B cell (primary cell): ENCODE results near the gene CCL19. TPM values are rescaled to one million over a fixed set of nuclear protein-coding genes. Genes with fewer than 3 reads are reported as not detected.

Experiments used
- ATAC-seq: fragments of 200-7000 bp; cut with Tn5 transposase; one replicate; pipeline ENCODE4 v1.10.0; 2021; ENCODE audit warnings: low read depth, mild to moderate bottlenecking, moderate number of reproducible peaks, moderate library complexity
- CTCF ChIA-PET: fragments of 350-600 bp; sonication (Branson Sonifier 250); formaldehyde crosslinking; loops from one replicate; lab custom pipeline; 2021; ENCODE audit warnings: antibody characterized with exemption, inconsistent platforms; lab: Charles Lee
- POLR2A ChIA-PET: fragments of 350-600 bp; sonication (Branson Sonifier 250); formaldehyde crosslinking; loops from one replicate; lab custom pipeline; 2021; ENCODE audit warnings: antibody characterized with exemption; lab: Charles Lee
- DNase-seq: peaks from one replicate; pipeline ENCODE4 v3.0.0; 2013
- H2AFZ ChIP-seq: 2 replicates; pipeline ENCODE4 v1.6.1; 2012; ENCODE audit warnings: mild to moderate bottlenecking, low read depth, low read length; ENCODE audit not compliant: insufficient read depth, poor library complexity, severe bottlenecking
- H3K27ac ChIP-seq, 2 donors: 1 replicate in 1 of 2; 2 replicates in 1 of 2; pipeline ENCODE4 v1.5.1; 2012 to 2013; ENCODE audit warnings: low read length in 2 of 2, mild to moderate bottlenecking in 2 of 2, moderate library complexity in 1 of 2
- H3K27me3 ChIP-seq, 4 experiments: fragments of 200-600 bp in 1 of 4; sonication (generic) in 1 of 4; replicated peaks in 1 of 4; 1 replicate in 2 of 4; 2 replicates in 2 of 4; pipeline versions ENCODE4 v1.6.1 to v1.7.0; 2013 to 2016; ENCODE audit warnings: low read length in 3 of 4, mild to moderate bottlenecking in 2 of 4, mixed read lengths in 1 of 4, moderate library complexity in 1 of 4; ENCODE audit not compliant: insufficient read depth in 4 of 4, control insufficient read depth in 3 of 4; ENCODE audit errors: control extremely low read depth in 1 of 4
- H3K36me3 ChIP-seq, 2 experiments: replicated peaks in 1 of 2; 1 replicate in 1 of 2; 2 replicates in 1 of 2; pipeline versions ENCODE4 v1.6.1 to v1.7.1; 2013; ENCODE audit warnings: low read length in 1 of 2; ENCODE audit not compliant: insufficient read depth in 2 of 2, control insufficient read depth in 1 of 2; ENCODE audit errors: control extremely low read depth in 1 of 2, extremely low read depth in 1 of 2
- H3K4me1 ChIP-seq, 2 donors: fragments of 200-600 bp in 1 of 2; sonication (generic) in 1 of 2; 1 replicate in 1 of 2; 2 replicates in 1 of 2; pipeline versions ENCODE4 v1.5.1 to v1.6.1; 2013 to 2017; ENCODE audit warnings: low read length in 2 of 2; ENCODE audit not compliant: control insufficient read depth in 2 of 2, insufficient read depth in 2 of 2
- H3K4me2 ChIP-seq: replicated peaks from 2 replicates; pipeline ENCODE3; 2012; ENCODE audit warnings: mild to moderate bottlenecking, low read depth, low read length; ENCODE audit not compliant: poor library complexity, severe bottlenecking
- H3K4me3 ChIP-seq, 5 experiments: fragments of 200-600 bp in 1 of 5; sonication (generic) in 1 of 5; 1 replicate in 3 of 5; 2 replicates in 2 of 5; pipeline versions ENCODE4 v1.5.1 to v1.7.0; 2011 to 2016; ENCODE audit warnings: low read length in 4 of 5, mild to moderate bottlenecking in 4 of 5, low read depth in 2 of 5, control low read depth in 1 of 5, moderate library complexity in 1 of 5; ENCODE audit not compliant: insufficient read depth in 1 of 5; ENCODE audit errors: control extremely low read depth in 1 of 5, extremely low read depth in 1 of 5
- H3K79me2 ChIP-seq: fragments of 200-600 bp; sonication (generic); one replicate; pipeline ENCODE4 v1.6.0; 2016; ENCODE audit warnings: low read length; ENCODE audit not compliant: control insufficient read depth, insufficient read depth
- H3K9ac ChIP-seq: fragments of 200-600 bp; sonication (generic); 2 replicates; pipeline ENCODE4 v1.6.1; 2017; ENCODE audit warnings: mild to moderate bottlenecking, low read length, moderate library complexity
- H3K9me3 ChIP-seq, 3 donors: one replicate each; pipeline versions ENCODE4 v1.6.1 to v1.7.1; 2013; ENCODE audit warnings: low read length in 2 of 3; ENCODE audit not compliant: control insufficient read depth in 2 of 3, insufficient read depth in 1 of 3; ENCODE audit errors: control extremely low read depth in 1 of 3
- H4K20me1 ChIP-seq: 2 replicates; pipeline ENCODE4 v1.6.0; 2012; ENCODE audit warnings: mild to moderate bottlenecking, low read length; ENCODE audit not compliant: insufficient read depth, control insufficient read depth, poor library complexity, severe bottlenecking
- H3K27ac Mint-ChIP-seq: one replicate; pipeline ENCODE4 v1.8.0; 2021; ENCODE audit warnings: mixed read lengths
- H3K27me3 Mint-ChIP-seq: one replicate; pipeline ENCODE4 v1.8.0; 2021; ENCODE audit warnings: mixed read lengths
- H3K4me1 Mint-ChIP-seq: one replicate; pipeline ENCODE4 v1.8.0; 2021; ENCODE audit warnings: mixed read lengths
- H3K4me3 Mint-ChIP-seq: one replicate; pipeline ENCODE4 v1.8.0; 2021; ENCODE audit warnings: mixed read lengths
- H3K9me3 Mint-ChIP-seq: one replicate; pipeline ENCODE4 v1.8.0; 2022; ENCODE audit warnings: mixed read lengths; ENCODE audit not compliant: insufficient read depth
- WGBS: methylation state at CpG from one replicate; pipeline ENCODE4 v1.1.5; 2013; ENCODE audit warnings: missing lambda C conversion rate; ENCODE audit not compliant: insufficient coverage; 5-methylcytosine and 5-hydroxymethylcytosine counted together
- intact Hi-C: fragments of 100-400 bp; cut with micrococcal nuclease; formaldehyde crosslinking; loops from one replicate; pipeline ENCODE4 v1.10.0; 2022
- polyA plus RNA-seq: library from polyadenylated mRNA; depleted of rRNA; stranded (reverse); fragments of >200 nt; gene quantifications from 2 replicates; pipeline ENCODE4 v1.2.3, GENCODE V29; 2012
- total RNA-seq, 2 donors: library from RNA; stranded (reverse); fragments of 120-200 nt in 1 of 2; gene quantifications; 1 replicate in 1 of 2; 2 replicates in 1 of 2; pipeline versions ENCODE4 v1.2.3 to v1.2.4, GENCODE V29; 2013 to 2022
- TF ChIP-seq, protein P1 (sequence below): fragments of 200-600 bp; IDR thresholded peaks from one replicate; pipeline ENCODE4 v1.8.0; 2022; ENCODE audit warnings: antibody characterized with exemption, mild to moderate bottlenecking

The CCL19 gene
- total and polyA plus RNA-seq, 2 donors (not counting 1 experiment from before 2014, with no cell fraction given), result not detected

DNA sequence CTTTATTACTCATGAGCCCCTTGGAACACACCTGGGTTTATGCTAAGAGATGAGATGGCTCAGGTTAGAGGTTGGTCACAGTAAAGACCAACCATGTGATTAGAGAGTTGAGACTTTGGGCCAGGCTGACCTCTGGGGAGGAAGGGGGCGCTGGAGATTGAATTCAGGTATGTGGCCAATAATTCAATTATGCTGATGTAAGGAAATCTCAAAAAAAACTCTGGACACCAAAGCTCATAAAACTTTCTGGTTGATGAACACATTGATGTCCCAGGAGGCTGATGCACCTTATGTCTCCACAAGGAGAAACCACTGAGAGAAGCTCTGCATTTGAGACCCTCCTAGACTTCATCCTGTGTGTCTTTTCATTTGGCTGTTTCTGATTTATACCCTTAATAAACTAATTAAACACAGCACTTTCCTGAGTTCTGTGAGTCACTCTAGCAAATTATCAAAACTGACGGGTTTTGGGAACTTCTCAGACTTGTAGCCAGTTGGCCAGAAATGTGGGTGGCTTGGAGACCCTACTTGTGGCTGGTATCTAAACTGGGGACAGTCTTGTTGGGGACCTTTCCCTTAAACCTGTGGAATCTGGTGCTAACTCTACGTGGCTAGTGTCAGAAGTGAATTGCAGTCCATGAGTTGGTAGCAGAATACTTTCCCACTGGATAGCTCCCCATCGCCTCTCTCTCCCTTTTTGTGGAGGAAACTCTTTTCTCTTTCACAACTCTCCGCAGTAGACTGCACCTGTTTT lies 21.1 kb downstream of the CCL19 start:
- ATAC-seq, result no peak
- H4K20me1 ChIP-seq, result no peaks in the 10 kb centered on the region
- intact Hi-C loops, result loop anchor here (5.0 kb wide), 2 partner anchors 293 to 1142 kb away; partner anchors contain the start of genes MYORG and SPAG8
- no peaks in the 10 kb centered on the region for H3K79me2 ChIP-seq
- no peak for DNase-seq
- peaks cover 10% of the 10 kb centered on the region for H3K9me3 Mint-ChIP-seq
- POLR2A ChIA-PET, result interaction anchor here (0.6 kb wide), 1 partner anchor 731 kb away, joined by 5 read pairs; no protein-coding TSS in a partner anchor
- H3K4me1 Mint-ChIP-seq, result peaks cover 11% of the 10 kb centered on the region
- TF ChIP-seq, protein P1, sequence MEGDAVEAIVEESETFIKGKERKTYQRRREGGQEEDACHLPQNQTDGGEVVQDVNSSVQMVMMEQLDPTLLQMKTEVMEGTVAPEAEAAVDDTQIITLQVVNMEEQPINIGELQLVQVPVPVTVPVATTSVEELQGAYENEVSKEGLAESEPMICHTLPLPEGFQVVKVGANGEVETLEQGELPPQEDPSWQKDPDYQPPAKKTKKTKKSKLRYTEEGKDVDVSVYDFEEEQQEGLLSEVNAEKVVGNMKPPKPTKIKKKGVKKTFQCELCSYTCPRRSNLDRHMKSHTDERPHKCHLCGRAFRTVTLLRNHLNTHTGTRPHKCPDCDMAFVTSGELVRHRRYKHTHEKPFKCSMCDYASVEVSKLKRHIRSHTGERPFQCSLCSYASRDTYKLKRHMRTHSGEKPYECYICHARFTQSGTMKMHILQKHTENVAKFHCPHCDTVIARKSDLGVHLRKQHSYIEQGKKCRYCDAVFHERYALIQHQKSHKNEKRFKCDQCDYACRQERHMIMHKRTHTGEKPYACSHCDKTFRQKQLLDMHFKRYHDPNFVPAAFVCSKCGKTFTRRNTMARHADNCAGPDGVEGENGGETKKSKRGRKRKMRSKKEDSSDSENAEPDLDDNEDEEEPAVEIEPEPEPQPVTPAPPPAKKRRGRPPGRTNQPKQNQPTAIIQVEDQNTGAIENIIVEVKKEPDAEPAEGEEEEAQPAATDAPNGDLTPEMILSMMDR, result no peak
- H2AFZ ChIP-seq, result no peak overlapping the region
- H3K4me3 ChIP-seq, result no peak overlapping the region
- H3K4me1 ChIP-seq, result peaks cover 4 to 10% of the 10 kb centered on the region in 2 donors
- WGBS, result 92% methylated on average over 2 of the region's 5 CpGs
- H3K27me3 Mint-ChIP-seq, result no peaks in the 10 kb centered on the region
- no peak overlapping the region for H3K27ac Mint-ChIP-seq
- H3K4me2 ChIP-seq, result no peak overlapping the region
- H3K36me3 ChIP-seq, result no peaks in the 10 kb centered on the region
- H3K27ac ChIP-seq, result no peak overlapping the region
- CTCF ChIA-PET, result interaction anchor here (1.5 kb wide), 1 partner anchor 32 kb away, joined by 3 read pairs; no protein-coding TSS in a partner anchor
- H3K9ac ChIP-seq, result no peak overlapping the region
- peaks cover 0 to 2% (median 0%) of the 10 kb centered on the region in 4 experiments for H3K27me3 ChIP-seq
- peaks cover 0 to 15% (median 8%) of the 10 kb centered on the region in 3 donors for H3K9me3 ChIP-seq
- no peak overlapping the region for H3K4me3 Mint-ChIP-seq
